HepG2 (cell line): ENCODE measurements around the gene C10orf71. TPM values are rescaled to one million over a fixed set of nuclear protein-coding genes. Genes with fewer than 3 reads are reported as not detected.

Experiments
- ATAC-seq: fragments of 200-7000 bp; cut with Tn5 transposase; 3 replicates; pipeline ENCODE4 v1.9.1; 2020; ENCODE audit warnings: mild to moderate bottlenecking, moderate library complexity
- BruUV-seq: library from RNA; stranded (reverse); fragments of 400-500 nt; replicated peaks from 2 replicates; lab custom pipeline; 2021; lab: Mats Ljungman, UMichigan
- CTCF ChIA-PET: fragments of 300-600 bp; formaldehyde crosslinking; extraction: SDS; loops from one replicate; lab custom pipeline; 2021; ENCODE audit warnings: low total read pairs, inconsistent platforms, low intra/inter-chr PET ratio; lab: Yijun Ruan, JAX
- POLR2A ChIA-PET: fragments of 350-600 bp; sonication (Branson Sonifier 250); formaldehyde crosslinking; loops from one replicate; lab custom pipeline; 2020; ENCODE audit warnings: antibody characterized with exemption, inconsistent platforms; lab: Yijun Ruan, JAX
- DNase-seq: peaks from one replicate; pipeline ENCODE4 v3.0.0-alpha.2; 2015; ENCODE audit warnings: low spot score
- FAIRE-seq: peaks from 3 replicates; lab custom pipeline; 2011; peaks lifted over from hg19 to GRCh38; lab: Jason Lieb, UNC
- H2AFZ ChIP-seq: one replicate; pipeline ENCODE4 v1.6.1; 2011; ENCODE audit warnings: low read length, inconsistent platforms
- H3K27ac ChIP-seq: fragments of 300-600 bp; 3 replicates; pipeline ENCODE4 v1.8.0; 2011; ENCODE audit warnings: mixed run types, mild to moderate bottlenecking, mixed read lengths, low read length, inconsistent platforms; ENCODE audit not compliant: insufficient read depth; ENCODE audit errors: extremely low read length
- H3K27me3 ChIP-seq, 2 experiments: fragments of 200-600 bp in 1 of 2; 2 replicates in 1 of 2; 3 replicates in 1 of 2; pipeline versions ENCODE4 v1.6.0 to v1.8.0; 2011; ENCODE audit warnings: low read length in 2 of 2, mild to moderate bottlenecking in 2 of 2, moderate library complexity in 2 of 2, inconsistent platforms in 1 of 2; ENCODE audit not compliant: insufficient read depth in 2 of 2, control insufficient read depth in 1 of 2
- H3K36me3 ChIP-seq, 2 experiments: fragments of 200-600 bp in 1 of 2; replicated peaks in 1 of 2; 2 replicates in 1 of 2; 3 replicates in 1 of 2; pipeline versions ENCODE4 v1.5.1 to v1.8.0; 2011; ENCODE audit warnings: low read length in 2 of 2, inconsistent platforms in 1 of 2; ENCODE audit not compliant: insufficient read depth in 2 of 2, control insufficient read depth in 1 of 2
- H3K4me1 ChIP-seq: 2 replicates; pipeline ENCODE4 v1.5.1; 2012; ENCODE audit warnings: low read length, inconsistent platforms; ENCODE audit not compliant: insufficient read depth
- H3K4me2 ChIP-seq: 2 replicates; pipeline ENCODE4 v1.6.0; 2011; ENCODE audit warnings: low read depth, low read length, inconsistent platforms
- H3K4me3 ChIP-seq, 3 experiments: fragments of 200-600 bp in 1 of 3; sonication (generic), shearing (Covaris generic) in 1 of 3; replicated peaks in 1 of 3; 2 replicates each; pipeline ENCODE4 v1.5.1; 2011 to 2016; ENCODE audit warnings: low read length in 3 of 3, inconsistent platforms in 2 of 3, low read depth in 2 of 3, mild to moderate bottlenecking in 2 of 3, control low read depth in 1 of 3, mixed read lengths in 1 of 3; ENCODE audit not compliant: insufficient read depth in 1 of 3
- H3K79me2 ChIP-seq: one replicate; pipeline ENCODE4 v1.6.1; 2011; ENCODE audit warnings: low read length, inconsistent platforms; ENCODE audit not compliant: insufficient read depth
- H3K9ac ChIP-seq: 2 replicates; pipeline ENCODE4 v1.6.0; 2011; ENCODE audit warnings: mild to moderate bottlenecking, low read depth, low read length, inconsistent platforms; ENCODE audit not compliant: insufficient read depth
- H3K9me3 ChIP-seq: 2 replicates; pipeline ENCODE4 v1.5.1; 2012; ENCODE audit warnings: mild to moderate bottlenecking, low read length
- H4K20me1 ChIP-seq: 2 replicates; pipeline ENCODE4 v1.6.0; 2011; ENCODE audit warnings: inconsistent platforms, mild to moderate bottlenecking, low read length, moderate library complexity; ENCODE audit not compliant: insufficient read depth
- MATR3 ChIP-seq: sonication (generic); formaldehyde crosslinking; IDR thresholded peaks from 2 replicates; pipeline ENCODE4 v1.4.0; 2020; ENCODE audit warnings: missing genetic modification reagents
- NFKB2 ChIP-seq: sonication (generic); formaldehyde crosslinking; IDR thresholded peaks from 2 replicates; pipeline ENCODE4 v1.4.0; 2020; ENCODE audit warnings: missing genetic modification reagents, borderline replicate concordance
- RBM39 ChIP-seq: fragments of 200-400 bp; formaldehyde crosslinking; IDR thresholded peaks from one replicate; pipeline ENCODE4 v1.6.1; 2018; ENCODE audit warnings: antibody characterized with exemption, mild to moderate bottlenecking, low read depth, low read length; ENCODE audit not compliant: poor library complexity, severe bottlenecking
- SMAD3 ChIP-seq: sonication (generic); formaldehyde crosslinking; IDR thresholded peaks from 2 replicates; pipeline ENCODE4 v1.4.0; 2020; ENCODE audit warnings: missing genetic modification reagents
- SRSF4 ChIP-seq: fragments of 200-400 bp; formaldehyde crosslinking; IDR thresholded peaks from one replicate; pipeline ENCODE4 v1.6.1; 2018; ENCODE audit warnings: mild to moderate bottlenecking, low read depth, low read length, moderate library complexity; ENCODE audit not compliant: poor library complexity, severe bottlenecking
- TRIM24 ChIP-seq: sonication (generic); formaldehyde crosslinking; IDR thresholded peaks from 2 replicates; pipeline ENCODE4 v1.8.0; 2022; ENCODE audit warnings: mild to moderate bottlenecking, missing genetic modification reagents
- WIZ ChIP-seq: sonication (generic); formaldehyde crosslinking; IDR thresholded peaks from 2 replicates; pipeline ENCODE4 v1.5.1; 2020; ENCODE audit warnings: mild to moderate bottlenecking, missing genetic modification reagents
- ZC3H4 ChIP-seq: sonication (generic); formaldehyde crosslinking; IDR thresholded peaks from 2 replicates; pipeline ENCODE4 v1.4.0; 2020; ENCODE audit warnings: missing genetic modification reagents, borderline replicate concordance
- ZFP36L1 ChIP-seq: sonication (generic); formaldehyde crosslinking; IDR thresholded peaks from 2 replicates; pipeline ENCODE4 v1.8.0; 2022; ENCODE audit warnings: mild to moderate bottlenecking, missing genetic modification reagents, moderate library complexity
- ZNF678 ChIP-seq: sonication (generic); formaldehyde crosslinking; IDR thresholded peaks from 2 replicates; pipeline ENCODE4 v1.4.0; 2020; ENCODE audit warnings: mild to moderate bottlenecking, missing genetic modification reagents
- ZNF75D ChIP-seq: sonication (generic); formaldehyde crosslinking; IDR thresholded peaks from 2 replicates; pipeline ENCODE4 v1.8.1; 2023; ENCODE audit warnings: missing genetic modification reagents, mild to moderate bottlenecking, borderline replicate concordance
- WGBS: methylation state at CpG from one replicate; pipeline ENCODE4 v1.1.6; 2017; ENCODE audit warnings: low lambda C conversion rate; 5-methylcytosine and 5-hydroxymethylcytosine counted together
- in situ Hi-C: cut with HindIII; loops from 2 replicates; pipeline ENCODE4 v1.10.0; 2017; ENCODE audit warnings: low pct_unique_long_range_greater_than_20kb; ENCODE audit not compliant: extremely low pct_ligation_motif_present
- intact Hi-C: fragments of 100-400 bp; cut with micrococcal nuclease; formaldehyde crosslinking; loops from one replicate; pipeline ENCODE4 v1.10.0; 2022; ENCODE audit not compliant: unreplicated experiment
- polyA plus RNA-seq, 8 experiments: library from polyadenylated mRNA; depleted of rRNA in 3 of 8; stranded (reverse) in 7 of 8; unstranded in 1 of 8; fragments of >200 nt; fragmentation: Illumina TruSeq in 4 of 8; extraction: Trizol in 4 of 8; gene quantifications; 2 replicates each; pipeline versions ENCODE4 v1.2.1 to v1.2.3, GENCODE V29; 2011 to 2016; ENCODE audit warnings: low read depth in 4 of 8, missing spikeins in 1 of 8, mixed read lengths in 1 of 8; ENCODE audit not compliant: insufficient read depth in 1 of 8
- total RNA-seq, 5 experiments: library from RNA; depleted of rRNA; stranded (reverse); fragments of >200 nt; fragmentation: Illumina TruSeq; extraction: Trizol; gene quantifications; 2 replicates each; pipeline ENCODE4 v1.2.3, GENCODE V29; 2016; ENCODE audit warnings: low read depth in 1 of 5
- TF ChIP-seq, protein P1 (sequence below): sonication (generic); formaldehyde crosslinking; IDR thresholded peaks from 2 replicates; pipeline ENCODE4 v1.4.0; 2020; ENCODE audit warnings: missing genetic modification reagents, low read depth, mild to moderate bottlenecking, borderline replicate concordance
- TF ChIP-seq, protein P2 (sequence below): sonication (generic); formaldehyde crosslinking; IDR thresholded peaks from 2 replicates; pipeline ENCODE4 v1.5.0; 2020; ENCODE audit warnings: mild to moderate bottlenecking, missing genetic modification reagents, borderline replicate concordance
- TF ChIP-seq, protein P3 (sequence below): sonication (generic); formaldehyde crosslinking; IDR thresholded peaks from 2 replicates; pipeline ENCODE4 v1.4.0; 2020; ENCODE audit warnings: missing genetic modification reagents

The C10orf71 gene
- total and polyA plus RNA-seq, 2 of the 13 experiments (the other 11 are each of a cell fraction or from before 2014, with no cell fraction given), result not detected

DNA sequence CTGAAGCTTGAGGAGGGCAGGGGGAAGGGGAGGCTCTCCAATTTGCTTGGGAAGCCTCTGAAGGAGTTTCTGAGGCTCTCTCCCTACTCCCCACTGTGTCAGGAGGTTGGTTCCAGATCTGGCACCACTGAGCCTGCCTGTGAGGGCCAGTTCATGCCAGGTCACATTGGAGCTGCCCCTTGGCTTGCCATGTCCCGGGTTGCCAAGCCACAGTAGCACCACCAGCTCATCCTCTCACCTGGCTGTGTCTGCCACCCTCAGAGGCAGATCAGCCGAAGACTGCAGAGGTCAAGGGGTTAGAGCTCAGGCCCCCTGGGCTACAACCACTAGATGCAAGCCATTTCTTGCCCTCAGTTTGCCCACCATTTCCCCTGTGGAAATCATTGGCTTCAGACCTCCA, 3.1 kb downstream of the C10orf71 start:
- no peak for ATAC-seq
- Histone ChIP-seq H3K4me2 (no peak overlapping the region), H3K79me2 (no peaks in the 10 kb centered on the region), H3K27ac (no peak overlapping the region), H3K4me3 (no peak overlapping the region), H3K9me3 (no peaks in the 10 kb centered on the region), H3K27me3 (peaks cover 0 to 24% of the 10 kb centered on the region in 2 experiments; a peak in 2 of 5 replicates), H3K9ac (no peak overlapping the region), H3K36me3 (no peaks in the 10 kb centered on the region), H2AFZ (no peak overlapping the region), H3K4me1 (no peaks in the 10 kb centered on the region), H4K20me1 (no peaks in the 10 kb centered on the region)
- intact Hi-C loops, result no loop called here
- in situ Hi-C loops, result no loop called here
- ChIA-PET CTCF (no interaction called here), POLR2A (no interaction called here)
- FAIRE-seq, result no peak
- BruUV-seq, result no TSS peak
- no peak for DNase-seq
- WGBS, result no CpG with 5 or more reads among the region's 2 CpGs
- TF ChIP-seq, protein P1, sequence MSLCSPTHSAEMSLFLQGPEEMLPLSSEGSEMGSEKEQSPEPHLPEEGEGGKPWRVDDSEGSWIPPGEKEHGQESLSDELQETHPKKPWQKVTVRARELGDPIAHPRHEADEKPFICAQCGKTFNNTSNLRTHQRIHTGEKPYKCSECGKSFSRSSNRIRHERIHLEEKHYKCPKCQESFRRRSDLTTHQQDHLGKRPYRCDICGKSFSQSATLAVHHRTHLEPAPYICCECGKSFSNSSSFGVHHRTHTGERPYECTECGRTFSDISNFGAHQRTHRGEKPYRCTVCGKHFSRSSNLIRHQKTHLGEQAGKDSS (CRISPR knock-in tag), result no peak
- TF ChIP-seq SRSF4 (no peak), ZFP36L1 (CRISPR knock-in tag) (no peak), WIZ (CRISPR knock-in tag) (no peak), ZNF75D (CRISPR knock-in tag) (no peak), TRIM24 (CRISPR knock-in tag) (no peak), MATR3 (CRISPR knock-in tag) (no peak), ZC3H4 (no peak), ZNF678 (CRISPR knock-in tag) (no peak), RBM39 (no peak), NFKB2 (CRISPR knock-in tag) (no peak), SMAD3 (CRISPR knock-in tag) (no peak)
- TF ChIP-seq, protein P2, sequence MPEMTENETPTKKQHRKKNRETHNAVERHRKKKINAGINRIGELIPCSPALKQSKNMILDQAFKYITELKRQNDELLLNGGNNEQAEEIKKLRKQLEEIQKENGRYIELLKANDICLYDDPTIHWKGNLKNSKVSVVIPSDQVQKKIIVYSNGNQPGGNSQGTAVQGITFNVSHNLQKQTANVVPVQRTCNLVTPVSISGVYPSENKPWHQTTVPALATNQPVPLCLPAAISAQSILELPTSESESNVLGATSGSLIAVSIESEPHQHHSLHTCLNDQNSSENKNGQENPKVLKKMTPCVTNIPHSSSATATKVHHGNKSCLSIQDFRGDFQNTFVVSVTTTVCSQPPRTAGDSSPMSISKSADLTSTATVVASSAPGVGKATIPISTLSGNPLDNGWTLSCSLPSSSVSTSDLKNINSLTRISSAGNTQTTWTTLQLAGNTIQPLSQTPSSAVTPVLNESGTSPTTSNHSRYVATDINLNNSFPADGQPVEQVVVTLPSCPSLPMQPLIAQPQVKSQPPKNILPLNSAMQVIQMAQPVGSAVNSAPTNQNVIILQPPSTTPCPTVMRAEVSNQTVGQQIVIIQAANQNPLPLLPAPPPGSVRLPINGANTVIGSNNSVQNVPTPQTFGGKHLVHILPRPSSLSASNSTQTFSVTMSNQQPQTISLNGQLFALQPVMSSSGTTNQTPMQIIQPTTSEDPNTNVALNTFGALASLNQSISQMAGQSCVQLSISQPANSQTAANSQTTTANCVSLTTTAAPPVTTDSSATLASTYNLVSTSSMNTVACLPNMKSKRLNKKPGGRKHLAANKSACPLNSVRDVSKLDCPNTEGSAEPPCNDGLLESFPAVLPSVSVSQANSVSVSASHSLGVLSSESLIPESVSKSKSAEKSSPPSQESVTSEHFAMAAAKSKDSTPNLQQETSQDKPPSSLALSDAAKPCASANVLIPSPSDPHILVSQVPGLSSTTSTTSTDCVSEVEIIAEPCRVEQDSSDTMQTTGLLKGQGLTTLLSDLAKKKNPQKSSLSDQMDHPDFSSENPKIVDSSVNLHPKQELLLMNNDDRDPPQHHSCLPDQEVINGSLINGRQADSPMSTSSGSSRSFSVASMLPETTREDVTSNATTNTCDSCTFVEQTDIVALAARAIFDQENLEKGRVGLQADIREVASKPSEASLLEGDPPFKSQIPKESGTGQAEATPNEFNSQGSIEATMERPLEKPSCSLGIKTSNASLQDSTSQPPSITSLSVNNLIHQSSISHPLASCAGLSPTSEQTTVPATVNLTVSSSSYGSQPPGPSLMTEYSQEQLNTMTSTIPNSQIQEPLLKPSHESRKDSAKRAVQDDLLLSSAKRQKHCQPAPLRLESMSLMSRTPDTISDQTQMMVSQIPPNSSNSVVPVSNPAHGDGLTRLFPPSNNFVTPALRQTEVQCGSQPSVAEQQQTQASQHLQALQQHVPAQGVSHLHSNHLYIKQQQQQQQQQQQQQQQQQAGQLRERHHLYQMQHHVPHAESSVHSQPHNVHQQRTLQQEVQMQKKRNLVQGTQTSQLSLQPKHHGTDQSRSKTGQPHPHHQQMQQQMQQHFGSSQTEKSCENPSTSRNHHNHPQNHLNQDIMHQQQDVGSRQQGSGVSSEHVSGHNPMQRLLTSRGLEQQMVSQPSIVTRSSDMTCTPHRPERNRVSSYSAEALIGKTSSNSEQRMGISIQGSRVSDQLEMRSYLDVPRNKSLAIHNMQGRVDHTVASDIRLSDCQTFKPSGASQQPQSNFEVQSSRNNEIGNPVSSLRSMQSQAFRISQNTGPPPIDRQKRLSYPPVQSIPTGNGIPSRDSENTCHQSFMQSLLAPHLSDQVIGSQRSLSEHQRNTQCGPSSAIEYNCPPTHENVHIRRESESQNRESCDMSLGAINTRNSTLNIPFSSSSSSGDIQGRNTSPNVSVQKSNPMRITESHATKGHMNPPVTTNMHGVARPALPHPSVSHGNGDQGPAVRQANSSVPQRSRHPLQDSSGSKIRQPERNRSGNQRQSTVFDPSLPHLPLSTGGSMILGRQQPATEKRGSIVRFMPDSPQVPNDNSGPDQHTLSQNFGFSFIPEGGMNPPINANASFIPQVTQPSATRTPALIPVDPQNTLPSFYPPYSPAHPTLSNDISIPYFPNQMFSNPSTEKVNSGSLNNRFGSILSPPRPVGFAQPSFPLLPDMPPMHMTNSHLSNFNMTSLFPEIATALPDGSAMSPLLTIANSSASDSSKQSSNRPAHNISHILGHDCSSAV, result no peak
- TF ChIP-seq, protein P3, sequence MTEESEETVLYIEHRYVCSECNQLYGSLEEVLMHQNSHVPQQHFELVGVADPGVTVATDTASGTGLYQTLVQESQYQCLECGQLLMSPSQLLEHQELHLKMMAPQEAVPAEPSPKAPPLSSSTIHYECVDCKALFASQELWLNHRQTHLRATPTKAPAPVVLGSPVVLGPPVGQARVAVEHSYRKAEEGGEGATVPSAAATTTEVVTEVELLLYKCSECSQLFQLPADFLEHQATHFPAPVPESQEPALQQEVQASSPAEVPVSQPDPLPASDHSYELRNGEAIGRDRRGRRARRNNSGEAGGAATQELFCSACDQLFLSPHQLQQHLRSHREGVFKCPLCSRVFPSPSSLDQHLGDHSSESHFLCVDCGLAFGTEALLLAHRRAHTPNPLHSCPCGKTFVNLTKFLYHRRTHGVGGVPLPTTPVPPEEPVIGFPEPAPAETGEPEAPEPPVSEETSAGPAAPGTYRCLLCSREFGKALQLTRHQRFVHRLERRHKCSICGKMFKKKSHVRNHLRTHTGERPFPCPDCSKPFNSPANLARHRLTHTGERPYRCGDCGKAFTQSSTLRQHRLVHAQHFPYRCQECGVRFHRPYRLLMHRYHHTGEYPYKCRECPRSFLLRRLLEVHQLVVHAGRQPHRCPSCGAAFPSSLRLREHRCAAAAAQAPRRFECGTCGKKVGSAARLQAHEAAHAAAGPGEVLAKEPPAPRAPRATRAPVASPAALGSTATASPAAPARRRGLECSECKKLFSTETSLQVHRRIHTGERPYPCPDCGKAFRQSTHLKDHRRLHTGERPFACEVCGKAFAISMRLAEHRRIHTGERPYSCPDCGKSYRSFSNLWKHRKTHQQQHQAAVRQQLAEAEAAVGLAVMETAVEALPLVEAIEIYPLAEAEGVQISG (CRISPR knock-in tag), result no peak
